Measurements from ENCODE around the gene PDAP1.
A peak's percentile ranks its signal among the peaks of the same experiment; 100 is the strongest.

The PDAP1 gene

GRCh38 chr7:99384523-99384922, 23.9 kb downstream of the PDAP1 start:
- Mint-ChIP-seq H3K27me3 (ENCODE audit: low read depth, poor library complexity) (peaks cover 9% of the 10 kb centered on the region), H3K4me3 (no peak overlapping the region), H3K9me3 (no peaks in the 10 kb centered on the region), H3K36me3 (ENCODE audit: low read depth) (peaks cover 18% of the 10 kb centered on the region), H3K4me1 (peaks cover 20% of the 10 kb centered on the region), H3K27ac (no peak overlapping the region)
- no peak for TF ChIP-seq CTCF (IDR thresholded peaks at IDR 0.05)
- DNase-seq, result no peak

- no peak overlapping the region for H3K27ac Mint-ChIP-seq
- H3K27me3 Mint-ChIP-seq (ENCODE audit: low read depth, poor library complexity), result peaks cover 9% of the 10 kb centered on the region
- TF ChIP-seq CTCF (IDR thresholded peaks at IDR 0.05), result no peak
- DNase-seq, result no peak
- peaks cover 26% of the 10 kb centered on the region for H3K4me1 Mint-ChIP-seq
- no peaks in the 10 kb centered on the region for H3K9me3 Mint-ChIP-seq
- H3K4me3 Mint-ChIP-seq, result no peak overlapping the region
- H3K36me3 Mint-ChIP-seq (ENCODE audit: low read depth), result peaks cover 22% of the 10 kb centered on the region
Observed at GRCh38 chr7:99383791-99384370, 24.5 kb downstream of the PDAP1 start.

GRCh38 chr7:99383203-99383602, 25.2 kb downstream of the PDAP1 start:
- Mint-ChIP-seq H3K36me3 (ENCODE audit: low read depth) (peaks cover 20% of the 10 kb centered on the region), H3K9me3 (no peaks in the 10 kb centered on the region)

GRCh38 chr7:99381664-99382075, 26.7 kb downstream of the PDAP1 start:
- Mint-ChIP-seq H3K4me3 (no peak overlapping the region), H3K4me1 (peaks cover 26% of the 10 kb centered on the region), H3K27ac (peak overlapping the region; percentile 94), H3K36me3 (ENCODE audit: low read depth) (peaks cover 21% of the 10 kb centered on the region), H3K27me3 (ENCODE audit: low read depth, poor library complexity) (peaks cover 9% of the 10 kb centered on the region), H3K9me3 (no peaks in the 10 kb centered on the region)
- no peak for DNase-seq
- no peak for TF ChIP-seq CTCF (IDR thresholded peaks at IDR 0.05)

More at GRCh38 chr7:99383203-99383602, 25.2 kb downstream of the PDAP1 start:
- Mint-ChIP-seq H3K27me3 (ENCODE audit: low read depth, poor library complexity) (peaks cover 9% of the 10 kb centered on the region), H3K4me1 (peaks cover 26% of the 10 kb centered on the region), H3K27ac (peak overlapping the region; percentile 90), H3K4me3 (no peak overlapping the region)
- no peak for DNase-seq
- no peak for TF ChIP-seq CTCF (IDR thresholded peaks at IDR 0.05)

- H3K4me1 Mint-ChIP-seq, result peaks cover 26% of the 10 kb centered on the region
- H3K27ac Mint-ChIP-seq, result peak overlapping the region; percentile 94
- TF ChIP-seq CTCF (IDR thresholded peaks at IDR 0.05), result no peak
- DNase-seq, result no peak
- H3K9me3 Mint-ChIP-seq, result no peaks in the 10 kb centered on the region
- H3K4me3 Mint-ChIP-seq, result no peak overlapping the region
- H3K36me3 Mint-ChIP-seq (ENCODE audit: low read depth), result peaks cover 14% of the 10 kb centered on the region
- H3K27me3 Mint-ChIP-seq (ENCODE audit: low read depth, poor library complexity), result peaks cover 9% of the 10 kb centered on the region
Observed at GRCh38 chr7:99380823-99381663, 27.4 kb downstream of the PDAP1 start.
